ENCODE data around the gene GMDS. TPM values are rescaled to one million over a fixed set of nuclear protein-coding genes. Genes with fewer than 3 reads are reported as not detected.

Gene GMDS
- total and polyA plus RNA-seq, 2 of the 8 experiments (the other 6 are each of a cell fraction or from before 2014, with no cell fraction given), result 16.8 to 50.0 TPM

GRCh38 chr6:1893470-1894130 lies 351.8 kb downstream of the GMDS start (continued):
- TF ChIP-seq CHD7 (IDR thresholded peaks at IDR 0.05; ENCODE audit: insufficient replicate concordance, low read length) (no peak), TEAD4 (IDR thresholded peaks at IDR 0.05; ENCODE audit: low read depth, low read length) (peak; percentile 52; the same call in 1 of the 2 replicates), RAD21 (IDR thresholded peaks at IDR 0.05 in 1 of 2, conservative IDR thresholded peaks at IDR 0.05 in 1 of 2; ENCODE audit: low read depth in 2 of 2, low read length in 2 of 2) (peak; percentile 73 to 83), RXRA (IDR thresholded peaks at IDR 0.05; ENCODE audit: insufficient read depth, low read depth, low read length) (no peak), NRF1 (IDR thresholded peaks at IDR 0.05; ENCODE audit: low read depth, low read length) (no peak), CEBPB (IDR thresholded peaks at IDR 0.05; ENCODE audit: low read depth, low read length) (no peak)
- TF ChIP-seq, protein P1, sequence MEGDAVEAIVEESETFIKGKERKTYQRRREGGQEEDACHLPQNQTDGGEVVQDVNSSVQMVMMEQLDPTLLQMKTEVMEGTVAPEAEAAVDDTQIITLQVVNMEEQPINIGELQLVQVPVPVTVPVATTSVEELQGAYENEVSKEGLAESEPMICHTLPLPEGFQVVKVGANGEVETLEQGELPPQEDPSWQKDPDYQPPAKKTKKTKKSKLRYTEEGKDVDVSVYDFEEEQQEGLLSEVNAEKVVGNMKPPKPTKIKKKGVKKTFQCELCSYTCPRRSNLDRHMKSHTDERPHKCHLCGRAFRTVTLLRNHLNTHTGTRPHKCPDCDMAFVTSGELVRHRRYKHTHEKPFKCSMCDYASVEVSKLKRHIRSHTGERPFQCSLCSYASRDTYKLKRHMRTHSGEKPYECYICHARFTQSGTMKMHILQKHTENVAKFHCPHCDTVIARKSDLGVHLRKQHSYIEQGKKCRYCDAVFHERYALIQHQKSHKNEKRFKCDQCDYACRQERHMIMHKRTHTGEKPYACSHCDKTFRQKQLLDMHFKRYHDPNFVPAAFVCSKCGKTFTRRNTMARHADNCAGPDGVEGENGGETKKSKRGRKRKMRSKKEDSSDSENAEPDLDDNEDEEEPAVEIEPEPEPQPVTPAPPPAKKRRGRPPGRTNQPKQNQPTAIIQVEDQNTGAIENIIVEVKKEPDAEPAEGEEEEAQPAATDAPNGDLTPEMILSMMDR (IDR thresholded peaks at IDR 0.05; ENCODE audit: control extremely low read depth in 1 of 3, insufficient read depth in 1 of 3, low read depth in 1 of 3, low read length in 3 of 3), result peak; percentile 26 to 72 (median 60)
